Liver (tissue), 9 donors: ENCODE data around the gene NBEAL1. TPM values are rescaled to one million over a fixed set of nuclear protein-coding genes. Genes with fewer than 3 reads are reported as not detected.
"Not testable (repeated sequence)": the region's sequence is repeated elsewhere in the genome, so short reads cannot be mapped to it uniquely, and the experiment has no call there.

Source experiments
- DNase-seq: peaks from one replicate; pipeline ENCODE4 v3.0.0-alpha.2; 2017; ENCODE audit warnings: low spot score
- H3K27ac ChIP-seq, 2 donors: one replicate each; pipeline ENCODE4 v1.7.0; 2013; ENCODE audit warnings: inconsistent platforms in 2 of 2, low read length in 2 of 2, control low read depth in 1 of 2, low read depth in 1 of 2, mild to moderate bottlenecking in 1 of 2
- H3K27me3 ChIP-seq, 4 donors: one replicate each; pipeline versions ENCODE4 v1.6.1 to v1.7.0; 2013; ENCODE audit warnings: low read length in 3 of 4, inconsistent platforms in 1 of 4, mild to moderate bottlenecking in 1 of 4, moderate library complexity in 1 of 4; ENCODE audit not compliant: control insufficient read depth in 4 of 4, insufficient read depth in 4 of 4
- H3K36me3 ChIP-seq, 4 donors: one replicate each; pipeline versions ENCODE4 v1.6.1 to v1.7.0; 2013; ENCODE audit warnings: low read length in 3 of 4, mild to moderate bottlenecking in 3 of 4, low read depth in 1 of 4, moderate library complexity in 1 of 4; ENCODE audit not compliant: control insufficient read depth in 4 of 4, insufficient read depth in 3 of 4
- H3K4me1 ChIP-seq, 4 donors: one replicate each; pipeline versions ENCODE4 v1.6.1 to v1.7.0; 2013; ENCODE audit warnings: low read length in 3 of 4, mild to moderate bottlenecking in 3 of 4, moderate library complexity in 1 of 4; ENCODE audit not compliant: control insufficient read depth in 4 of 4, insufficient read depth in 4 of 4
- H3K4me3 ChIP-seq, 3 donors: one replicate each; pipeline versions ENCODE4 v1.6.1 to v1.7.0; 2013; ENCODE audit warnings: low read length in 3 of 3, control low read depth in 1 of 3, low read depth in 1 of 3, mild to moderate bottlenecking in 1 of 3
- H3K9ac ChIP-seq, 2 donors: one replicate each; pipeline ENCODE4 v1.7.0; 2013; ENCODE audit warnings: low read length in 2 of 2, mild to moderate bottlenecking in 2 of 2, moderate library complexity in 2 of 2, control low read depth in 1 of 2, low read depth in 1 of 2
- H3K9me3 ChIP-seq, 4 donors: one replicate each; pipeline versions ENCODE4 v1.6.1 to v1.7.0; 2013; ENCODE audit warnings: low read length in 3 of 4; ENCODE audit not compliant: control insufficient read depth in 4 of 4
- EGR1 ChIP-seq, 2 donors: IDR thresholded peaks; 2 replicates each; pipeline ENCODE4 v1.6.1; 2016 to 2018; ENCODE audit warnings: antibody characterized with exemption in 2 of 2, low read depth in 2 of 2
- FOXA2 ChIP-seq: IDR thresholded peaks from 2 replicates; pipeline ENCODE4 v1.6.1; 2016; ENCODE audit warnings: antibody characterized with exemption
- GABPA ChIP-seq, 2 donors: IDR thresholded peaks in 1 of 2; conservative IDR thresholded peaks in 1 of 2; 2 replicates each; pipeline ENCODE4 v1.6.1; 2016; ENCODE audit warnings: antibody characterized with exemption in 2 of 2, mild to moderate bottlenecking in 1 of 2, moderate library complexity in 1 of 2
- HNF4G ChIP-seq: IDR thresholded peaks from 2 replicates; pipeline ENCODE4 v1.6.1; 2016; ENCODE audit warnings: antibody characterized with exemption
- RAD21 ChIP-seq, 2 donors: IDR thresholded peaks; 2 replicates each; pipeline ENCODE4 v1.6.1; 2016; ENCODE audit warnings: antibody characterized with exemption in 2 of 2, mild to moderate bottlenecking in 2 of 2
- SP1 ChIP-seq: IDR thresholded peaks from 2 replicates; pipeline ENCODE4 v1.6.1; 2018; ENCODE audit warnings: antibody characterized with exemption, mild to moderate bottlenecking
- TAF1 ChIP-seq: conservative IDR thresholded peaks from 2 replicates; pipeline ENCODE4 v1.6.1; 2016; ENCODE audit warnings: antibody characterized with exemption, mild to moderate bottlenecking
- WGBS: extraction: QIAGEN DNeasy Blood & Tissue Kit; methylation state at CpG from one replicate; pipeline ENCODE4 v1.1.7; 2013; 5-methylcytosine and 5-hydroxymethylcytosine counted together
- polyA plus RNA-seq, 2 donors: library from polyadenylated mRNA; stranded (reverse) in 1 of 2; unstranded in 1 of 2; fragments of 200-250 nt in 1 of 2; fragments of >200 nt in 1 of 2; fragmentation: Nextera tagmentation in 1 of 2; extraction: Ambion mirVana in 1 of 2; gene quantifications; one replicate each; pipeline versions ENCODE4 v1.2.1 to v1.2.3, GENCODE V29; 2013 to 2015
- total RNA-seq, 2 donors: library from RNA; depleted of rRNA; stranded (reverse); fragments of >200 nt; gene quantifications; one replicate each; pipeline ENCODE4 v1.2.3, GENCODE V29; 2014
- TF ChIP-seq, protein P1 (sequence below): IDR thresholded peaks from 2 replicates; pipeline ENCODE4 v1.6.1; 2016; ENCODE audit warnings: antibody characterized with exemption
- donor health status: healthy.
- donor health status: healthy.
- donor health status: healthy.
- donor health status: healthy.
- donor health status: healthy.

Gene NBEAL1
- total and polyA plus RNA-seq, 4 donors, result 4.4 to 47.9 (median 17.0) TPM

- WGBS, result 80% methylated on average over 1 of the region's 1 CpG
- H3K36me3 ChIP-seq, result peaks cover 5 to 34% (median 26%) of the 10 kb centered on the region in 4 donors
- H3K9ac ChIP-seq, result no peak overlapping the region
- peaks cover 0 to 2% (median 0%) of the 10 kb centered on the region in 4 donors for H3K4me1 ChIP-seq
- H3K9me3 ChIP-seq, result no peaks in the 10 kb centered on the region
- H3K4me3 ChIP-seq, result no peak overlapping the region
- DNase-seq, result no peak
- TF ChIP-seq RAD21 (IDR thresholded peaks at IDR 0.05), result no peak
- TF ChIP-seq EGR1 (IDR thresholded peaks at IDR 0.05; ENCODE audit: low read depth in 2 of 2), result no peak
- TF ChIP-seq, protein P1, sequence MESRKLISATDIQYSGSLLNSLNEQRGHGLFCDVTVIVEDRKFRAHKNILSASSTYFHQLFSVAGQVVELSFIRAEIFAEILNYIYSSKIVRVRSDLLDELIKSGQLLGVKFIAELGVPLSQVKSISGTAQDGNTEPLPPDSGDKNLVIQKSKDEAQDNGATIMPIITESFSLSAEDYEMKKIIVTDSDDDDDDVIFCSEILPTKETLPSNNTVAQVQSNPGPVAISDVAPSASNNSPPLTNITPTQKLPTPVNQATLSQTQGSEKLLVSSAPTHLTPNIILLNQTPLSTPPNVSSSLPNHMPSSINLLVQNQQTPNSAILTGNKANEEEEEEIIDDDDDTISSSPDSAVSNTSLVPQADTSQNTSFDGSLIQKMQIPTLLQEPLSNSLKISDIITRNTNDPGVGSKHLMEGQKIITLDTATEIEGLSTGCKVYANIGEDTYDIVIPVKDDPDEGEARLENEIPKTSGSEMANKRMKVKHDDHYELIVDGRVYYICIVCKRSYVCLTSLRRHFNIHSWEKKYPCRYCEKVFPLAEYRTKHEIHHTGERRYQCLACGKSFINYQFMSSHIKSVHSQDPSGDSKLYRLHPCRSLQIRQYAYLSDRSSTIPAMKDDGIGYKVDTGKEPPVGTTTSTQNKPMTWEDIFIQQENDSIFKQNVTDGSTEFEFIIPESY, result no peak
- TF ChIP-seq HNF4G, result no peak
- no peak for TF ChIP-seq FOXA2
- no peak for TF ChIP-seq GABPA (IDR thresholded peaks at IDR 0.05 in 1 of 2, conservative IDR thresholded peaks at IDR 0.05 in 1 of 2)
- TF ChIP-seq TAF1, result no peak
- no peak for TF ChIP-seq SP1
- no peaks in the 10 kb centered on the region for H3K27me3 ChIP-seq
- H3K27ac ChIP-seq, result no peak overlapping the region
These were observed 171.2 kb downstream of the NBEAL1 start for GRCh38 chr2:203185864-203186263.

DNA sequence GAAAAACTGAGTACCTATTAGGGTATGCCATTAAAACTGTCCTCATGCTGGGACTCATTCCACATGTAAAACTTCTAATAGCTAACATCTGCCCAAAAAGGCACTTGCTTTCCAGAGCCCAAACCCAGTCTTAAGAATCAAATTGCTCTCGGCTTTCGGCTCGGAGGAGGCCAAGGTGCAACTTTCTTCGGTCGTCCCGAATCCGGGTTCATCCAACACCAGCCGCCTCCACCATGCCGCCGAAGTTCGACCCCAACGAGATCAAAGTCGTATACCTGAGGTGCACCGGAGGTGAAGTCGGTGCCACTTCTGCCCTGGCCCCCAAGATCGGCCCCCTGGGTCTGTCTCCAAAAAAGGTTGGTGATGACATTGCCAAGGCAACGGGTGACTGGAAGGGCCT, 175.9 kb downstream of the NBEAL1 start:
- not testable (repeated sequence) for H3K4me1 ChIP-seq
- 95% methylated on average over 16 of the region's 17 CpGs for WGBS
- peaks cover 5 to 32% (median 23%) of the 10 kb centered on the region in 4 donors for H3K36me3 ChIP-seq

DNA sequence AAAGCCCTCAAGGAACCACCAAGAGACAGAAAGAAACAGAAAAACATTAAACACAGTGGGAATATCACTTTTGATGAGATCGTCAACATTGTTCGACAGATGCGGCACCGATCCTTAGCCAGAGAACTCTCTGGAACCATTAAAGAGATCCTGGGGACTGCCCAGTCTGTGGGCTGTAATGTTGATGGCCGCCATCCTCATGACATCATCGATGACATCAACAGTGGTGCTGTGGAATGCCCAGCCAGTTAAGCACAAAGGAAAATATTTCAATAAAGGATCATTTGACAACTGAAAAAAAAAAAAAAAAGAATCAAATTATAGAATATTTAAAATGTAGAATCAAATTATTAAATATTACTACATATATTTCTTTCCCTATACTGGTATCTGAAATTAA, 176.4 kb downstream of the NBEAL1 start:
- not testable (repeated sequence) for DNase-seq, H3K27ac ChIP-seq, H3K4me1 ChIP-seq, H3K9me3 ChIP-seq, H3K4me3 ChIP-seq, H3K27me3 ChIP-seq, H3K9ac ChIP-seq
- H3K36me3 ChIP-seq, result peaks cover 5 to 30% (median 21%) of the 10 kb centered on the region in 4 donors
- over 99% methylated on average over 6 of the region's 6 CpGs for WGBS

More for the DNA sequence above, 175.9 kb downstream of the NBEAL1 start:
- H3K27ac ChIP-seq, H3K27me3 ChIP-seq, H3K9me3 ChIP-seq, H3K4me3 ChIP-seq, DNase-seq, H3K9ac ChIP-seq: not testable (repeated sequence)

DNA sequence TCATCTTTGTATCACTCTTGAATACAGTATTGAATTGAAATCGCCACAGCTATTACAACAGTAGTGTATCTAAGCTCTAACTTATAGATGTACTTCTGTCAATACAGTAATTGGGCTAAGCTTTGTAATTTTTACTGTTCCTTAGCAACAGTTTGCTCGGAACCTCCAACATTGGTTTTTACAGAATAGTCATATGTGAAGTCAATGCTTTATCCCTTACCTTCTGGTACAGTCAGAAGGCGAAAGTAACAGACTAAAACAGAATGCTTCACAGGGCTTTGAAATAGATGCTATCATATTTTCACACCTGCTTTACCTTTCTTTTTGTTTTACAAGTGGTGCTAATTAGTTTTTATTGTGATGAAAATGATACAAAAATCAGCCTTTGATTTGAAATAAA, 177.3 kb downstream of the NBEAL1 start:
- Histone ChIP-seq H3K4me3 (no peak overlapping the region), H3K9me3 (no peaks in the 10 kb centered on the region), H3K4me1 (no peaks in the 10 kb centered on the region), H3K36me3 (peaks cover 5 to 26% (median 18%) of the 10 kb centered on the region in 4 donors), H3K9ac (no peak overlapping the region), H3K27ac (no peak overlapping the region), H3K27me3 (no peaks in the 10 kb centered on the region)
- no peak for TF ChIP-seq TAF1
- DNase-seq, result no peak
- WGBS, result 96% methylated on average over 3 of the region's 3 CpGs
